ENCODE results near the gene SSR1. TPM values are rescaled to one million over a fixed set of nuclear protein-coding genes. Genes with fewer than 3 reads are reported as not detected.

Gene SSR1
- total and polyA plus RNA-seq, 2 experiments from 2014 or later, result 65.3 to 70.2 TPM

DNA sequence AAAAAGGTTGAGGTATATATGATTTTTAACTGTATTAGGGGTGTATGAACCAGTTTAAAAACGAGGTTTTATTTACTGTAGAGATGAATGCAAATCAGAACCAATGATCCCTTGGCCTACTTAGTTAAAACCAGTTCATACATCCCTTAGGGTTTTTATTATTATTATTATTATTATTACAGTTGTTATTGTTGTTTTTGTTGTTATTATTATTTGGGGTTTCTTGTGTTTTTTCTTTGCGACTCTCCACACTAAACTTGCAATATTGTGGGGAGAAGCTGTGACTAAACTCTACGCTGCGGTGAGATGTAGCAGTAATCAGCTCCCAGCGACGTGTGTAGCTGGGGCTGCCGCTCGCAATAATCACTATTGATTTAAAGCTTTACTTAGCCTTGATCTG lies 62.2 kb downstream of the SSR1 start:
- Histone ChIP-seq H4K20me1 (replicated peaks; ENCODE audit: insufficient read depth) (no peaks in the 10 kb centered on the region), H3F3A (replicated peaks; ENCODE audit: low read depth) (no peaks in the 10 kb centered on the region), H3K9me2 (ENCODE audit: insufficient read depth) (no peaks in the 10 kb centered on the region), H3K4me2 (no peak overlapping the region), H2AFZ (no peak overlapping the region), H3K27me3 (ENCODE audit: insufficient read depth) (no peaks in the 10 kb centered on the region), H3K79me2 (replicated peaks; ENCODE audit: insufficient read depth) (no peaks in the 10 kb centered on the region), H3K4me3 (no peak overlapping the region), H3K4me1 (ENCODE audit: insufficient read depth) (no peaks in the 10 kb centered on the region), H3K36me3 (ENCODE audit: insufficient read depth) (no peaks in the 10 kb centered on the region), H3K27ac (ENCODE audit: low read depth) (no peak overlapping the region)
- ATAC-seq (no peak), DNase-seq (ENCODE audit: low spot score) (no peak)
- Mint-ChIP-seq H3K36me3 (ENCODE audit: low read depth) (peaks cover 17% of the 10 kb centered on the region; the same call in 2 of the 3 replicates), H3K27ac (no peak overlapping the region), H3K9me3 (peaks cover 9% of the 10 kb centered on the region; the same call in 2 of the 3 replicates), H3K4me3 (no peak overlapping the region), H3K4me1 (no peaks in the 10 kb centered on the region), H3K27me3 (ENCODE audit: insufficient read depth, low read depth, poor library complexity) (peaks cover 9% of the 10 kb centered on the region)
- TF ChIP-seq ETS1 (IDR thresholded peaks at IDR 0.05) (no peak), ZNF462 (CRISPR knock-in tag; IDR thresholded peaks at IDR 0.05) (no peak), POLR2AphosphoS5 (IDR thresholded peaks at IDR 0.05; ENCODE audit: low read depth) (no peak), ZNF114 (CRISPR knock-in tag; IDR thresholded peaks at IDR 0.05) (no peak), ZNF331 (CRISPR knock-in tag; IDR thresholded peaks at IDR 0.05; ENCODE audit: low read depth) (no peak), NANOG (IDR thresholded peaks at IDR 0.05; ENCODE audit: borderline replicate concordance) (no peak), EZH2phosphoT487 (IDR thresholded peaks at IDR 0.05; ENCODE audit: unreplicated experiment) (no peak), EZH2 (IDR thresholded peaks at IDR 0.05; ENCODE audit: low read depth, unreplicated experiment) (no peak), CREB1 (CRISPR knock-in tag; IDR thresholded peaks at IDR 0.05; ENCODE audit: low read depth) (no peak), STAT1 (IDR thresholded peaks at IDR 0.05; ENCODE audit: unreplicated experiment) (no peak)
